Fibroblast of skin of scalp (primary cell): ENCODE measurements around the gene HMCES.
"Not testable (repeated sequence)": the region's sequence is repeated elsewhere in the genome, so short reads cannot be mapped to it uniquely, and the experiment has no call there.

ENCODE experiments used
- DNase-seq: peaks from one replicate; pipeline ENCODE4 v3.0.0-alpha.2; 2013

HMCES gene

GRCh38 chr3:129259612-129260477 is 18.8 kb upstream of the HMCES start:
- no peak for DNase-seq

- no peak for DNase-seq
Measured at GRCh38 chr3:129260606-129261005, 18.1 kb upstream of the HMCES start.

GRCh38 chr3:129261894-129262293 is 16.8 kb upstream of the HMCES start:
- DNase-seq: no peak

GRCh38 chr3:129263161-129263910 is 15.3 kb upstream of the HMCES start:
- no peak for DNase-seq

GRCh38 chr3:129264994-129265393 is 13.7 kb upstream of the HMCES start:
- not testable (repeated sequence) for DNase-seq

GRCh38 chr3:129266651-129267050 is 12.0 kb upstream of the HMCES start:
- no peak for DNase-seq

GRCh38 chr3:129268396-129268795 is 10.3 kb upstream of the HMCES start:
- no peak for DNase-seq

- DNase-seq: no peak
Measured at GRCh38 chr3:129271674-129272073, 7.0 kb upstream of the HMCES start.

- no peak for DNase-seq
Measured at GRCh38 chr3:129276385-129276784, 2.3 kb upstream of the HMCES start.

- peak; percentile 49 for DNase-seq
Measured at GRCh38 chr3:129277829-129278271, 820 bp upstream of the HMCES start.

GRCh38 chr3:129278966-129279906 is 566 bp downstream of the HMCES start:
- DNase-seq: peak; percentile 42

- no peak for DNase-seq
Measured at GRCh38 chr3:129280183-129280582, 1.5 kb downstream of the HMCES start.

GRCh38 chr3:129281726-129282125 is 3.1 kb downstream of the HMCES start:
- no peak for DNase-seq

- no peak for DNase-seq
Measured at GRCh38 chr3:129282727-129283327, 4.2 kb downstream of the HMCES start.

GRCh38 chr3:129286081-129286480 is 7.4 kb downstream of the HMCES start:
- DNase-seq: peak; percentile 20

- no peak for DNase-seq
Measured at GRCh38 chr3:129288446-129288845, 9.8 kb downstream of the HMCES start.

- DNase-seq: no peak
Measured at GRCh38 chr3:129289201-129289921, 10.7 kb downstream of the HMCES start.

- no peak for DNase-seq
Measured at GRCh38 chr3:129291236-129291886, 12.7 kb downstream of the HMCES start.

- no peak for DNase-seq
Measured at GRCh38 chr3:129295286-129295685, 16.6 kb downstream of the HMCES start.

- no peak for DNase-seq
Measured at GRCh38 chr3:129304146-129304961, 25.7 kb downstream of the HMCES start.
